Measurements from ENCODE around the gene RFXANK.

RFXANK gene

GRCh38 chr19:19206938-19207337 lies 14.9 kb downstream of the RFXANK start:
- ATAC-seq = no peak
- TF ChIP-seq TCF4 (CRISPR knock-in tag; IDR thresholded peaks at IDR 0.05; ENCODE audit: borderline replicate concordance) (no peak), GLIS3 (CRISPR knock-in tag; IDR thresholded peaks at IDR 0.05) (no peak), RARB (CRISPR knock-in tag; IDR thresholded peaks at IDR 0.05) (no peak), ARNTL (CRISPR knock-in tag; IDR thresholded peaks at IDR 0.05; ENCODE audit: borderline replicate concordance, low read depth) (no peak), ZFP3 (CRISPR knock-in tag; IDR thresholded peaks at IDR 0.05) (no peak), TOX (CRISPR knock-in tag; IDR thresholded peaks at IDR 0.05; ENCODE audit: borderline replicate concordance) (no peak), ZFP30 (CRISPR knock-in tag; IDR thresholded peaks at IDR 0.05) (no peak), BACH2 (CRISPR knock-in tag; IDR thresholded peaks at IDR 0.05; ENCODE audit: borderline replicate concordance) (no peak), PATZ1 (CRISPR knock-in tag; IDR thresholded peaks at IDR 0.05; ENCODE audit: borderline replicate concordance) (no peak), PPARA (CRISPR knock-in tag; IDR thresholded peaks at IDR 0.05; ENCODE audit: borderline replicate concordance) (no peak), OSR1 (CRISPR knock-in tag; IDR thresholded peaks at IDR 0.05) (no peak), TSHZ2 (CRISPR knock-in tag; IDR thresholded peaks at IDR 0.05) (no peak), ZC3H10 (CRISPR knock-in tag; IDR thresholded peaks at IDR 0.05) (no peak), ISL1 (CRISPR knock-in tag; IDR thresholded peaks at IDR 0.05) (no peak)
- TF ChIP-seq, protein P1, sequence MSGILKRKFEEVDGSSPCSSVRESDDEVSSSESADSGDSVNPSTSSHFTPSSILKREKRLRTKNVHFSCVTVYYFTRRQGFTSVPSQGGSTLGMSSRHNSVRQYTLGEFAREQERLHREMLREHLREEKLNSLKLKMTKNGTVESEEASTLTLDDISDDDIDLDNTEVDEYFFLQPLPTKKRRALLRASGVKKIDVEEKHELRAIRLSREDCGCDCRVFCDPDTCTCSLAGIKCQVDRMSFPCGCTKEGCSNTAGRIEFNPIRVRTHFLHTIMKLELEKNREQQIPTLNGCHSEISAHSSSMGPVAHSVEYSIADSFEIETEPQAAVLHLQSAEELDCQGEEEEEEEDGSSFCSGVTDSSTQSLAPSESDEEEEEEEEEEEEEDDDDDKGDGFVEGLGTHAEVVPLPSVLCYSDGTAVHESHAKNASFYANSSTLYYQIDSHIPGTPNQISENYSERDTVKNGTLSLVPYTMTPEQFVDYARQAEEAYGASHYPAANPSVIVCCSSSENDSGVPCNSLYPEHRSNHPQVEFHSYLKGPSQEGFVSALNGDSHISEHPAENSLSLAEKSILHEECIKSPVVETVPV (CRISPR knock-in tag; IDR thresholded peaks at IDR 0.05) = no peak
- TF ChIP-seq, protein P2, sequence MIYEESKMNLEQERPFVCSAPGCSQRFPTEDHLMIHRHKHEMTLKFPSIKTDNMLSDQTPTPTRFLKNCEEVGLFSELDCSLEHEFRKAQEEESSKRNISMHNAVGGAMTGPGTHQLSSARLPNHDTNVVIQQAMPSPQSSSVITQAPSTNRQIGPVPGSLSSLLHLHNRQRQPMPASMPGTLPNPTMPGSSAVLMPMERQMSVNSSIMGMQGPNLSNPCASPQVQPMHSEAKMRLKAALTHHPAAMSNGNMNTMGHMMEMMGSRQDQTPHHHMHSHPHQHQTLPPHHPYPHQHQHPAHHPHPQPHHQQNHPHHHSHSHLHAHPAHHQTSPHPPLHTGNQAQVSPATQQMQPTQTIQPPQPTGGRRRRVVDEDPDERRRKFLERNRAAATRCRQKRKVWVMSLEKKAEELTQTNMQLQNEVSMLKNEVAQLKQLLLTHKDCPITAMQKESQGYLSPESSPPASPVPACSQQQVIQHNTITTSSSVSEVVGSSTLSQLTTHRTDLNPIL (CRISPR knock-in tag; IDR thresholded peaks at IDR 0.05; ENCODE audit: low read depth) = no peak

DNA sequence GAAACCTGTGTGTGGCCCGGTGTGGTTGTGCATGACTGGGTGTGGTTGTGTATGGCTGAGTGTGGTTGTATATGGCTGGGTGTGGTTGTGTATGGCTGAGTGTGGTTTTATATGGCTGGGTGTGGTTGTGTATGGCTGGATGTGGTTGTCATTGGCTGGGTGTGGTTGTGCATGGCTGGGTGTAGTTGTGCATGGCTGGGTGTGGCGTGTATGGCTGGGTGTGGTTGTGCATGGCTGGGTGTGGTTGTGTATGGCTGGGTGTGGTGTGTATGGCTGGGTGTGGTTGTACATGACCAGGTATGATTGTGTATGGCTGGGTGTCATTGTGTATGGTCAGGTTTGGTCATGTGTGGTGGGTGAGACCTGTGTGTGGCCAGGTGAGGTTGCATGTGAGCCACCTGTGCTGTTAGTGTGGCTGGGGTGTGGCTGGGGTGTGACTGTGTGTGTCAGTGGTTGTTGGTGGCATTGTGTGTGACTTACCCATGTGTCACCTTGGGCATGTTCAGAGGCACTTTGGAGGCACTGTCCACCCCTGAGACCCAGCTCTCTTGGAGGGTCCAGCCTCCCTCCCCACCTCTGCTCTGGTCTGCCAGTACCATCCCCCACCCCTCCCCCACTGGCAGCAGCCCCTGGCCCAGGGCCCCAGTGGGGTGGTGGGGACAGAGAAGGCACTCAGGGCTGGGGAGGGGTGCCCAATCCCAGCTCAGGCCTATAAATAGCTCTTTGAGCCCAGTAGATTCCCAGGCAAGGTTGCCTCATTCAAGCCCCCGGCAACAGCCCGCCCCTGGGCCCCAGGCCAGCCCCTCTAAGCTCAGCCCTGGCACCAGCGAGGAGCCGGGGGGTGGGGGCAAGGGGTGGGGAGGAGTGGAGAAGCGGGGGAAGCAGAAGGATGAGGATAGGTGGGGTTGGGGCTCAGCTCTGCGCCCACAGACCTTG lies 15.8 kb downstream of the RFXANK start:
- ATAC-seq = no peak
- TF ChIP-seq RARB (CRISPR knock-in tag; IDR thresholded peaks at IDR 0.05) = no peak
- TF ChIP-seq TOX (CRISPR knock-in tag; IDR thresholded peaks at IDR 0.05; ENCODE audit: borderline replicate concordance) = no peak
- TF ChIP-seq ZNF565 (CRISPR knock-in tag; conservative IDR thresholded peaks at IDR 0.05; ENCODE audit: low read depth) = no peak
- no peak for TF ChIP-seq ZC3H10 (CRISPR knock-in tag; IDR thresholded peaks at IDR 0.05)
- TF ChIP-seq TCF4 (CRISPR knock-in tag; IDR thresholded peaks at IDR 0.05; ENCODE audit: borderline replicate concordance) = no peak
- TF ChIP-seq ZNF70 (CRISPR knock-in tag; IDR thresholded peaks at IDR 0.05) = no peak
- no peak for TF ChIP-seq GLIS3 (CRISPR knock-in tag; IDR thresholded peaks at IDR 0.05)
- no peak for TF ChIP-seq ZFP30 (CRISPR knock-in tag; IDR thresholded peaks at IDR 0.05)
- TF ChIP-seq, protein P1 (CRISPR knock-in tag; IDR thresholded peaks at IDR 0.05) = no peak
- TF ChIP-seq, protein P2 (CRISPR knock-in tag; IDR thresholded peaks at IDR 0.05; ENCODE audit: low read depth) = no peak
- no peak for TF ChIP-seq ISL1 (CRISPR knock-in tag; IDR thresholded peaks at IDR 0.05)
- no peak for TF ChIP-seq PPARA (CRISPR knock-in tag; IDR thresholded peaks at IDR 0.05; ENCODE audit: borderline replicate concordance)
- TF ChIP-seq OSR1 (CRISPR knock-in tag; IDR thresholded peaks at IDR 0.05) = no peak
- TF ChIP-seq TSHZ2 (CRISPR knock-in tag; IDR thresholded peaks at IDR 0.05) = no peak
- TF ChIP-seq, protein P3, sequence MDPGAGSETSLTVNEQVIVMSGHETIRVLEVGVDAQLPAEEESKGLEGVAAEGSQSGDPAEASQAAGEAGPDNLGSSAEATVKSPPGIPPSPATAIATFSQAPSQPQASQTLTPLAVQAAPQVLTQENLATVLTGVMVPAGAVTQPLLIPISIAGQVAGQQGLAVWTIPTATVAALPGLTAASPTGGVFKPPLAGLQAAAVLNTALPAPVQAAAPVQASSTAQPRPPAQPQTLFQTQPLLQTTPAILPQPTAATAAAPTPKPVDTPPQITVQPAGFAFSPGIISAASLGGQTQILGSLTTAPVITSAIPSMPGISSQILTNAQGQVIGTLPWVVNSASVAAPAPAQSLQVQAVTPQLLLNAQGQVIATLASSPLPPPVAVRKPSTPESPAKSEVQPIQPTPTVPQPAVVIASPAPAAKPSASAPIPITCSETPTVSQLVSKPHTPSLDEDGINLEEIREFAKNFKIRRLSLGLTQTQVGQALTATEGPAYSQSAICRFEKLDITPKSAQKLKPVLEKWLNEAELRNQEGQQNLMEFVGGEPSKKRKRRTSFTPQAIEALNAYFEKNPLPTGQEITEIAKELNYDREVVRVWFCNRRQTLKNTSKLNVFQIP (CRISPR knock-in tag; IDR thresholded peaks at IDR 0.05; ENCODE audit: borderline replicate concordance, low read depth) = no peak

Measured in SK-N-SH treated with all-trans-retinoic acid at 6 μM for 48 hours (cell line).